Astrocyte (in vitro differentiated cells and primary cell): ENCODE results near the gene SERPINB6. TPM values are rescaled to one million over a fixed set of nuclear protein-coding genes. Genes with fewer than 3 reads are reported as not detected.

ENCODE experiments used
- DNase-seq: peaks from one replicate; pipeline ENCODE4 v3.0.0-alpha.2; 2010; ENCODE audit warnings: low read depth
- FAIRE-seq: peaks from 2 replicates; lab custom pipeline; 2011; peaks lifted over from hg19 to GRCh38; lab: Jason Lieb, UNC
- H2AFZ ChIP-seq: 2 replicates; pipeline ENCODE4 v1.6.0; 2012; ENCODE audit warnings: low read depth, low read length, inconsistent platforms
- H3K27ac ChIP-seq: 2 replicates; pipeline ENCODE4 v1.5.1; 2011; ENCODE audit warnings: low read depth, low read length, inconsistent platforms
- H3K27me3 ChIP-seq: 2 replicates; pipeline ENCODE4 v1.6.0; 2011; ENCODE audit warnings: low read length, inconsistent platforms; ENCODE audit not compliant: insufficient read depth
- H3K36me3 ChIP-seq: 2 replicates; pipeline ENCODE4 v1.5.1; 2011; ENCODE audit warnings: low read length, inconsistent platforms; ENCODE audit not compliant: insufficient read depth
- H3K4me1 ChIP-seq: 2 replicates; pipeline ENCODE4 v1.5.1; 2011; ENCODE audit warnings: low read length, inconsistent platforms; ENCODE audit not compliant: insufficient read depth
- H3K4me2 ChIP-seq: 2 replicates; pipeline ENCODE4 v1.6.0; 2012; ENCODE audit warnings: low read length, inconsistent platforms
- H3K4me3 ChIP-seq: 2 replicates; pipeline ENCODE4 v1.5.1; 2011; ENCODE audit warnings: low read depth, mild to moderate bottlenecking, low read length, inconsistent platforms; ENCODE audit not compliant: insufficient read depth
- H3K79me2 ChIP-seq: 2 replicates; pipeline ENCODE4 v1.6.0; 2012; ENCODE audit warnings: mild to moderate bottlenecking, low read length, inconsistent platforms; ENCODE audit not compliant: insufficient read depth
- H3K9ac ChIP-seq: 2 replicates; pipeline ENCODE4 v1.6.0; 2012; ENCODE audit warnings: mild to moderate bottlenecking, low read length, inconsistent platforms
- H3K9me3 ChIP-seq: 2 replicates; pipeline ENCODE4 v1.5.1; 2012; ENCODE audit warnings: low read depth, mild to moderate bottlenecking, low read length, inconsistent platforms; ENCODE audit not compliant: insufficient read depth
- H4K20me1 ChIP-seq: 2 replicates; pipeline ENCODE4 v1.6.0; 2012; ENCODE audit warnings: low read length, inconsistent platforms; ENCODE audit not compliant: insufficient read depth
- H3K27ac Mint-ChIP-seq: one replicate; pipeline ENCODE4 v1.8.0; 2021; ENCODE audit warnings: mild to moderate bottlenecking, mixed read lengths; ENCODE audit not compliant: unreplicated experiment
- H3K27me3 Mint-ChIP-seq: one replicate; pipeline ENCODE4 v1.8.0; 2021; ENCODE audit warnings: low read depth, mixed read lengths; ENCODE audit not compliant: unreplicated experiment
- H3K36me3 Mint-ChIP-seq: one replicate; pipeline ENCODE4 v1.8.0; 2021; ENCODE audit warnings: low read depth, mixed read lengths; ENCODE audit not compliant: unreplicated experiment
- H3K4me1 Mint-ChIP-seq: one replicate; pipeline ENCODE4 v1.8.0; 2021; ENCODE audit warnings: low read depth, mixed read lengths; ENCODE audit not compliant: unreplicated experiment
- H3K4me3 Mint-ChIP-seq: one replicate; pipeline ENCODE4 v1.8.0; 2021; ENCODE audit warnings: mild to moderate bottlenecking, moderate library complexity, mixed read lengths; ENCODE audit not compliant: unreplicated experiment
- H3K9me3 Mint-ChIP-seq: one replicate; pipeline ENCODE4 v1.8.0; 2021; ENCODE audit warnings: mild to moderate bottlenecking, mixed read lengths; ENCODE audit not compliant: unreplicated experiment
- CTCF ChIP-seq: IDR thresholded peaks from 2 replicates; pipeline ENCODE4 v1.5.1; 2011; ENCODE audit warnings: low read depth, mild to moderate bottlenecking, inconsistent platforms, low read length, moderate library complexity; ENCODE audit not compliant: insufficient read depth
- EZH2 ChIP-seq: IDR thresholded peaks from 2 replicates; pipeline ENCODE4 v1.6.1; 2012; ENCODE audit warnings: mild to moderate bottlenecking, low read length, inconsistent platforms; ENCODE audit not compliant: insufficient read depth
- total RNA-seq: library from RNA; stranded (reverse); gene quantifications from 2 replicates; pipeline ENCODE4 v1.2.1, GENCODE V29; 2021

SERPINB6 gene
- total RNA-seq, 1 donor from 2014 or later: 68.4 TPM

DNA sequence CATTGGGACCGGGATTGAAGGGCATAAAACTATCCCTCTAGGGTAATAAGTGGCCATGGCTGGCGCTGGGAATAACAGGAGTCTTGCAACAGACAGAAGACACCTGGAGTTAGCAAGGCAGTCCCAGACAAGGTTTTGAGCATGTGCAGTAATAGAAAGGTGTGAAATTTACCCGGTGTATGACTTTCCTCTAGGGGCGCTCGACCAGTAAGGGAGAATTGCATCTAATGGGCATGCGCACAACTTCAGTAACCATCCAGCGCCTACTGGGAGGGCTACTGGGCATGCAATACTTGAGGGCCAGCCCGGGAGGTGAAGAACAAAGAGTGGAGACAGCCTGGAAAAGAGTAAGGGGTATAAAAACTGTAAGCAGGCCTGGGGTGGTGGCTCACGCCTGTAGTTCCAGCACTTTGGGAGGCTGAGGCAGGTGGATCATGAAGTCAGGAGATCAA lies 32.7 kb downstream of the SERPINB6 start:
- no peak overlapping the region for H2AFZ ChIP-seq
- Mint-ChIP-seq H3K27ac (no peak overlapping the region), H3K4me1 (no peaks in the 10 kb centered on the region), H3K36me3 (peaks cover 2% of the 10 kb centered on the region), H3K4me3 (no peak overlapping the region), H3K9me3 (no peaks in the 10 kb centered on the region), H3K27me3 (peaks cover 4% of the 10 kb centered on the region)
- H3K4me2 ChIP-seq: no peak overlapping the region
- H3K4me3 ChIP-seq: no peak overlapping the region
- H3K9me3 ChIP-seq: no peaks in the 10 kb centered on the region
- H3K27ac ChIP-seq: no peak overlapping the region
- DNase-seq (no peak), FAIRE-seq (no peak)
- H4K20me1 ChIP-seq: no peaks in the 10 kb centered on the region
- no peak for TF ChIP-seq CTCF
- TF ChIP-seq EZH2: no peak
- H3K4me1 ChIP-seq: no peaks in the 10 kb centered on the region
- no peaks in the 10 kb centered on the region for H3K79me2 ChIP-seq
- peaks cover 3% of the 10 kb centered on the region for H3K27me3 ChIP-seq
- H3K9ac ChIP-seq: no peak overlapping the region
- H3K36me3 ChIP-seq: no peaks in the 10 kb centered on the region

- H3K4me3 ChIP-seq: no peak overlapping the region
- no peaks in the 10 kb centered on the region for H3K36me3 ChIP-seq
- FAIRE-seq (no peak), DNase-seq (no peak)
- Mint-ChIP-seq H3K4me3 (no peak overlapping the region), H3K36me3 (peaks cover 2% of the 10 kb centered on the region), H3K9me3 (no peaks in the 10 kb centered on the region), H3K4me1 (no peaks in the 10 kb centered on the region), H3K27ac (no peak overlapping the region), H3K27me3 (peaks cover under 1% of the 10 kb centered on the region)
- TF ChIP-seq CTCF (no peak), EZH2 (no peak)
- no peak overlapping the region for H3K4me2 ChIP-seq
- peaks cover 3% of the 10 kb centered on the region for H3K27me3 ChIP-seq
- H3K27ac ChIP-seq: no peak overlapping the region
- no peak overlapping the region for H3K9ac ChIP-seq
- no peak overlapping the region for H2AFZ ChIP-seq
- H4K20me1 ChIP-seq: no peaks in the 10 kb centered on the region
- no peaks in the 10 kb centered on the region for H3K9me3 ChIP-seq
- no peaks in the 10 kb centered on the region for H3K4me1 ChIP-seq
- H3K79me2 ChIP-seq: no peaks in the 10 kb centered on the region
These were observed 33.2 kb downstream of the SERPINB6 start for GRCh38 chr6:2938004-2938631.

GRCh38 chr6:2937627-2938003 lies 33.8 kb downstream of the SERPINB6 start:
- Histone ChIP-seq H3K4me1 (no peaks in the 10 kb centered on the region), H4K20me1 (no peaks in the 10 kb centered on the region), H2AFZ (no peak overlapping the region), H3K79me2 (no peaks in the 10 kb centered on the region), H3K36me3 (no peaks in the 10 kb centered on the region), H3K27ac (no peak overlapping the region), H3K4me2 (no peak overlapping the region), H3K9me3 (no peaks in the 10 kb centered on the region), H3K27me3 (peaks cover 3% of the 10 kb centered on the region), H3K4me3 (no peak overlapping the region), H3K9ac (no peak overlapping the region)
- H3K4me1 Mint-ChIP-seq: no peaks in the 10 kb centered on the region
- FAIRE-seq: no peak
- peaks cover 2% of the 10 kb centered on the region for H3K36me3 Mint-ChIP-seq
- TF ChIP-seq CTCF (no peak), EZH2 (no peak)
- no peaks in the 10 kb centered on the region for H3K27me3 Mint-ChIP-seq
- no peak overlapping the region for H3K4me3 Mint-ChIP-seq
- no peaks in the 10 kb centered on the region for H3K9me3 Mint-ChIP-seq
- DNase-seq: no peak
- no peak overlapping the region for H3K27ac Mint-ChIP-seq
